ENCODE data around the gene AHCYL2. TPM values are rescaled to one million over a fixed set of nuclear protein-coding genes. Genes with fewer than 3 reads are reported as not detected.

The AHCYL2 gene
- total RNA-seq, 1 donor from 2014 or later = 14.7 TPM

DNA sequence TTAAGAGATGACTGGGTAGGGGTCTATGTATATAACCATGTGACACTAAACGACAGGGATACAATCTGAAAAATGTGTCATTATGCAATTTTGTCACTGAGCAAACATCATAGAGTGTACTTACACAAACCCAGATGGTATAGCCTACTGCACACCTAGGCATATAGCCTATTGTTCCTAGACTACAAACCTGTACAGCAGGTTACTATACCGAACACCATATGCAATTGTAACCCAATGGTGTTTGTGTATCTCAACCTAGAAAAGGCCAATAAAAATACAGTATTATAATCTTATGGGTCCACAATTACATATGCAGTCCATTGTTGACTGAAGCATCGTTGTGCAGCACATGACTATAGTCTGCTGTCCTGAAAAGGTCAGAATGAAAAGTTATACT lies 232.3 kb downstream of the AHCYL2 start:
- no peak overlapping the region for H3K9ac ChIP-seq (ENCODE audit: low read length)
- no peaks in the 10 kb centered on the region for H3K36me3 Mint-ChIP-seq (ENCODE audit: low read depth, unreplicated experiment)

DNA sequence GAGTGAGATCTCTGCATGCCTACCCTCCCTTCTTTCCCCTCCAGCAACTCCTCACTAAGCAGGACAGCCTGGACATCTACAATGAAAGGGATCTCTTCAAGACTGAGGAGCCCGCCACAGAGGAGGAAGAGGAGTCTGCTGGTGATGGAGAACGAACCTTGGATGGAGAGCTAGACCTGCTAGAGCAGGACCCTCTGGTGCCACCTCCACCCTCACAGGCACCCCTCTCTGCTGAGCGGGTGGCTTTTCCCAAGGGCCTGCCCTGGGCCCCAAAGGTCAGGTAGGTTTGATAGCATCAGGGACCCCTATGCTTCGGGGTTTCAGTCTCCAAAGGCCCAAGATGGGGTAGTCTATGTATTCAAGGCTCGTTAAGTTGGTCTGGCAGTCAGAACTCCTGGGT lies 233.3 kb downstream of the AHCYL2 start:
- Mint-ChIP-seq H3K4me1 (ENCODE audit: low read depth, unreplicated experiment) (peaks cover 5% of the 10 kb centered on the region), H3K9me3 (ENCODE audit: unreplicated experiment) (no peaks in the 10 kb centered on the region), H3K27ac (ENCODE audit: unreplicated experiment) (no peak overlapping the region), H3K27me3 (ENCODE audit: low read depth, unreplicated experiment) (no peaks in the 10 kb centered on the region), H3K4me3 (ENCODE audit: unreplicated experiment) (no peak overlapping the region), H3K36me3 (ENCODE audit: low read depth, unreplicated experiment) (no peaks in the 10 kb centered on the region)
- FAIRE-seq = no peak
- H3K9ac ChIP-seq (ENCODE audit: low read length) = no peak overlapping the region
- no peak for DNase-seq (ENCODE audit: low read depth)
- no peaks in the 10 kb centered on the region for H3K79me2 ChIP-seq (ENCODE audit: insufficient read depth, low read length)
- H3K4me1 ChIP-seq (ENCODE audit: insufficient read depth, low read length) = no peaks in the 10 kb centered on the region
- H3K4me2 ChIP-seq (ENCODE audit: low read length) = no peak overlapping the region
- TF ChIP-seq EZH2 (IDR thresholded peaks at IDR 0.05; ENCODE audit: insufficient read depth, low read length) = no peak
- TF ChIP-seq, protein P1, sequence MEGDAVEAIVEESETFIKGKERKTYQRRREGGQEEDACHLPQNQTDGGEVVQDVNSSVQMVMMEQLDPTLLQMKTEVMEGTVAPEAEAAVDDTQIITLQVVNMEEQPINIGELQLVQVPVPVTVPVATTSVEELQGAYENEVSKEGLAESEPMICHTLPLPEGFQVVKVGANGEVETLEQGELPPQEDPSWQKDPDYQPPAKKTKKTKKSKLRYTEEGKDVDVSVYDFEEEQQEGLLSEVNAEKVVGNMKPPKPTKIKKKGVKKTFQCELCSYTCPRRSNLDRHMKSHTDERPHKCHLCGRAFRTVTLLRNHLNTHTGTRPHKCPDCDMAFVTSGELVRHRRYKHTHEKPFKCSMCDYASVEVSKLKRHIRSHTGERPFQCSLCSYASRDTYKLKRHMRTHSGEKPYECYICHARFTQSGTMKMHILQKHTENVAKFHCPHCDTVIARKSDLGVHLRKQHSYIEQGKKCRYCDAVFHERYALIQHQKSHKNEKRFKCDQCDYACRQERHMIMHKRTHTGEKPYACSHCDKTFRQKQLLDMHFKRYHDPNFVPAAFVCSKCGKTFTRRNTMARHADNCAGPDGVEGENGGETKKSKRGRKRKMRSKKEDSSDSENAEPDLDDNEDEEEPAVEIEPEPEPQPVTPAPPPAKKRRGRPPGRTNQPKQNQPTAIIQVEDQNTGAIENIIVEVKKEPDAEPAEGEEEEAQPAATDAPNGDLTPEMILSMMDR (IDR thresholded peaks at IDR 0.05; ENCODE audit: insufficient read depth, low read depth, low read length) = no peak
- no peak overlapping the region for H2AFZ ChIP-seq (ENCODE audit: low read depth, low read length)
- H3K27me3 ChIP-seq (ENCODE audit: insufficient read depth, low read length) = no peaks in the 10 kb centered on the region
- H3K27ac ChIP-seq (ENCODE audit: low read depth, low read length) = no peak overlapping the region
- H3K9me3 ChIP-seq (ENCODE audit: insufficient read depth, low read depth, low read length) = no peaks in the 10 kb centered on the region
- H3K36me3 ChIP-seq (ENCODE audit: insufficient read depth, low read length) = peaks cover 3% of the 10 kb centered on the region
- H4K20me1 ChIP-seq (ENCODE audit: insufficient read depth, low read length) = no peaks in the 10 kb centered on the region
- no peak overlapping the region for H3K4me3 ChIP-seq (ENCODE audit: insufficient read depth, low read depth, low read length)

More for the DNA sequence above, 232.3 kb downstream of the AHCYL2 start:
- no peak overlapping the region for H3K4me2 ChIP-seq (ENCODE audit: low read length)
- H2AFZ ChIP-seq (ENCODE audit: low read depth, low read length) = no peak overlapping the region
- no peaks in the 10 kb centered on the region for H3K4me1 ChIP-seq (ENCODE audit: insufficient read depth, low read length)
- TF ChIP-seq, protein P1 (IDR thresholded peaks at IDR 0.05; ENCODE audit: insufficient read depth, low read depth, low read length) = no peak
- TF ChIP-seq EZH2 (IDR thresholded peaks at IDR 0.05; ENCODE audit: insufficient read depth, low read length) = no peak
- Mint-ChIP-seq H3K4me1 (ENCODE audit: low read depth, unreplicated experiment) (peaks cover 5% of the 10 kb centered on the region), H3K4me3 (ENCODE audit: unreplicated experiment) (no peak overlapping the region), H3K9me3 (ENCODE audit: unreplicated experiment) (no peaks in the 10 kb centered on the region), H3K27me3 (ENCODE audit: low read depth, unreplicated experiment) (no peaks in the 10 kb centered on the region), H3K27ac (ENCODE audit: unreplicated experiment) (no peak overlapping the region)
- H3K36me3 ChIP-seq (ENCODE audit: insufficient read depth, low read length) = peaks cover 3% of the 10 kb centered on the region
- no peaks in the 10 kb centered on the region for H3K9me3 ChIP-seq (ENCODE audit: insufficient read depth, low read depth, low read length)
- H4K20me1 ChIP-seq (ENCODE audit: insufficient read depth, low read length) = no peaks in the 10 kb centered on the region
- H3K4me3 ChIP-seq (ENCODE audit: insufficient read depth, low read depth, low read length) = no peak overlapping the region
- no peaks in the 10 kb centered on the region for H3K27me3 ChIP-seq (ENCODE audit: insufficient read depth, low read length)
- DNase-seq (ENCODE audit: low read depth) (no peak), FAIRE-seq (no peak)
- no peak overlapping the region for H3K27ac ChIP-seq (ENCODE audit: low read depth, low read length)
- H3K79me2 ChIP-seq (ENCODE audit: insufficient read depth, low read length) = no peaks in the 10 kb centered on the region

DNA sequence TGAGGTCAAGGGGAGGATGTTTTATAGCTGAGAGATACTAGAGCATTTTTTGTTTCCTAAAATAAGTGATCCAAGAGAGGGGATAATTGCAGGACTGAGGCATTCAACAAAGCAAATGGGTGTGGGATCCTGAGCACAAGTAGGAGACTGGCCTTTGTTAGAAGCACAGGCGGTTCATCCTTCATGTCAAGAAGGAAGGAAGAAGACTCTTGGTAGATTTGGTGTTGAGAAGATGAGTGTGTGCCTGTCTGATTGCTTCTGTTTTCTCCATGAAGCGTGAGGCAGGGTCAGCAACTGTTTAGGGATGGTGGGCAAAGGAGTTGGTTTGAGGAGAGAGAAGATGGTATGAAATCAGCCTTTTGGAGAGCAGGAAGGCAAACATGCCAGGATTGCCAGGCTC lies 237.0 kb downstream of the AHCYL2 start:
- Histone ChIP-seq H3K27me3 (ENCODE audit: insufficient read depth, low read length) (no peaks in the 10 kb centered on the region), H3K27ac (ENCODE audit: low read depth, low read length) (no peak overlapping the region), H3K4me3 (ENCODE audit: insufficient read depth, low read depth, low read length) (no peak overlapping the region), H3K79me2 (ENCODE audit: insufficient read depth, low read length) (no peaks in the 10 kb centered on the region), H3K9me3 (ENCODE audit: insufficient read depth, low read depth, low read length) (no peaks in the 10 kb centered on the region), H3K4me2 (ENCODE audit: low read length) (no peak overlapping the region), H3K4me1 (ENCODE audit: insufficient read depth, low read length) (no peaks in the 10 kb centered on the region), H3K36me3 (ENCODE audit: insufficient read depth, low read length) (peaks cover 3% of the 10 kb centered on the region), H2AFZ (ENCODE audit: low read depth, low read length) (no peak overlapping the region), H3K9ac (ENCODE audit: low read length) (no peak overlapping the region), H4K20me1 (ENCODE audit: insufficient read depth, low read length) (no peaks in the 10 kb centered on the region)
- no peak for TF ChIP-seq EZH2 (IDR thresholded peaks at IDR 0.05; ENCODE audit: insufficient read depth, low read length)
- TF ChIP-seq, protein P1 (IDR thresholded peaks at IDR 0.05; ENCODE audit: insufficient read depth, low read depth, low read length) = no peak
- no peaks in the 10 kb centered on the region for H3K4me1 Mint-ChIP-seq (ENCODE audit: low read depth, unreplicated experiment)
- FAIRE-seq (no peak), DNase-seq (ENCODE audit: low read depth) (no peak)
- H3K4me3 Mint-ChIP-seq (ENCODE audit: unreplicated experiment) = no peak overlapping the region
- no peak overlapping the region for H3K27ac Mint-ChIP-seq (ENCODE audit: unreplicated experiment)
- peaks cover 3% of the 10 kb centered on the region for H3K9me3 Mint-ChIP-seq (ENCODE audit: unreplicated experiment)
- no peaks in the 10 kb centered on the region for H3K36me3 Mint-ChIP-seq (ENCODE audit: low read depth, unreplicated experiment)
- H3K27me3 Mint-ChIP-seq (ENCODE audit: low read depth, unreplicated experiment) = no peaks in the 10 kb centered on the region

All from astrocyte (in vitro differentiated cells and primary cell).